ENCODE data around the gene AHCTF1.

- TF ChIP-seq, protein P1, sequence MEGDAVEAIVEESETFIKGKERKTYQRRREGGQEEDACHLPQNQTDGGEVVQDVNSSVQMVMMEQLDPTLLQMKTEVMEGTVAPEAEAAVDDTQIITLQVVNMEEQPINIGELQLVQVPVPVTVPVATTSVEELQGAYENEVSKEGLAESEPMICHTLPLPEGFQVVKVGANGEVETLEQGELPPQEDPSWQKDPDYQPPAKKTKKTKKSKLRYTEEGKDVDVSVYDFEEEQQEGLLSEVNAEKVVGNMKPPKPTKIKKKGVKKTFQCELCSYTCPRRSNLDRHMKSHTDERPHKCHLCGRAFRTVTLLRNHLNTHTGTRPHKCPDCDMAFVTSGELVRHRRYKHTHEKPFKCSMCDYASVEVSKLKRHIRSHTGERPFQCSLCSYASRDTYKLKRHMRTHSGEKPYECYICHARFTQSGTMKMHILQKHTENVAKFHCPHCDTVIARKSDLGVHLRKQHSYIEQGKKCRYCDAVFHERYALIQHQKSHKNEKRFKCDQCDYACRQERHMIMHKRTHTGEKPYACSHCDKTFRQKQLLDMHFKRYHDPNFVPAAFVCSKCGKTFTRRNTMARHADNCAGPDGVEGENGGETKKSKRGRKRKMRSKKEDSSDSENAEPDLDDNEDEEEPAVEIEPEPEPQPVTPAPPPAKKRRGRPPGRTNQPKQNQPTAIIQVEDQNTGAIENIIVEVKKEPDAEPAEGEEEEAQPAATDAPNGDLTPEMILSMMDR (IDR thresholded peaks at IDR 0.05; ENCODE audit: extremely low read depth in 1 of 2, insufficient read depth in 1 of 2, low read depth in 1 of 2, low read length in 2 of 2), result no peak
- TF ChIP-seq MYC (IDR thresholded peaks at IDR 0.05; ENCODE audit: low read depth, low read length), result no peak
- TF ChIP-seq EZH2 (IDR thresholded peaks at IDR 0.05; ENCODE audit: borderline replicate concordance, low read depth, low read length, severe bottlenecking), result no peak
- no peak for TF ChIP-seq GATA2 (IDR thresholded peaks at IDR 0.05; ENCODE audit: insufficient read depth, insufficient read length, low read depth, low read length)
Measured at GRCh38 chr1:246897302-246897701, 34.4 kb downstream of the AHCTF1 start.

Data from endothelial cell of umbilical vein (primary cell).